ENCODE measurements around the gene IL6ST.
"Not testable (repeated sequence)": the region's sequence is repeated elsewhere in the genome, so short reads cannot be mapped to it uniquely, and the experiment has no call there.

IL6ST gene

GRCh38 chr5:55990895-55991294 is 3.9 kb downstream of the IL6ST start:
- not testable (repeated sequence) for H3K27ac ChIP-seq (ENCODE audit: low read depth, low read length); H3K4me1 ChIP-seq (ENCODE audit: insufficient read depth, low read length); H3K36me3 ChIP-seq (ENCODE audit: insufficient read depth, low read length); H3K9ac ChIP-seq (ENCODE audit: low read depth, low read length); H3K9me3 ChIP-seq (ENCODE audit: insufficient read depth, low read depth, low read length); H3K27me3 ChIP-seq (ENCODE audit: insufficient read depth, low read length); H3K4me3 ChIP-seq (ENCODE audit: low read length)
- 100% methylated on average over 3 of the region's 4 CpGs for WGBS

- Histone ChIP-seq H3K36me3 (ENCODE audit: insufficient read depth, low read length) (no peaks in the 10 kb centered on the region), H3K9me3 (ENCODE audit: insufficient read depth, low read depth, low read length) (no peaks in the 10 kb centered on the region), H3K4me3 (ENCODE audit: low read length) (no peak overlapping the region), H3K27ac (ENCODE audit: low read depth, low read length) (no peak overlapping the region), H3K9ac (ENCODE audit: low read depth, low read length) (no peak overlapping the region), H3K27me3 (ENCODE audit: insufficient read depth, low read length) (no peaks in the 10 kb centered on the region), H3K4me1 (ENCODE audit: insufficient read depth, low read length) (peaks cover 10% of the 10 kb centered on the region)
- WGBS = 100% methylated on average over 1 of the region's 1 CpG
Measured at GRCh38 chr5:55989860-55990259, 4.9 kb downstream of the IL6ST start.

GRCh38 chr5:55988979-55989638 is 5.7 kb downstream of the IL6ST start:
- Histone ChIP-seq H3K9ac (ENCODE audit: low read depth, low read length) (no peak overlapping the region), H3K27ac (ENCODE audit: low read depth, low read length) (no peak overlapping the region), H3K9me3 (ENCODE audit: insufficient read depth, low read depth, low read length) (no peaks in the 10 kb centered on the region), H3K4me3 (ENCODE audit: low read length) (no peak overlapping the region), H3K27me3 (ENCODE audit: insufficient read depth, low read length) (no peaks in the 10 kb centered on the region), H3K4me1 (ENCODE audit: insufficient read depth, low read length) (peaks cover 10% of the 10 kb centered on the region), H3K36me3 (ENCODE audit: insufficient read depth, low read length) (no peaks in the 10 kb centered on the region)
- 78% methylated on average over 4 of the region's 4 CpGs for WGBS

GRCh38 chr5:55988428-55988827 is 6.3 kb downstream of the IL6ST start:
- not testable (repeated sequence) for H3K9me3 ChIP-seq (ENCODE audit: insufficient read depth, low read depth, low read length); H3K9ac ChIP-seq (ENCODE audit: low read depth, low read length); H3K4me1 ChIP-seq (ENCODE audit: insufficient read depth, low read length); H3K4me3 ChIP-seq (ENCODE audit: low read length); H3K36me3 ChIP-seq (ENCODE audit: insufficient read depth, low read length); H3K27me3 ChIP-seq (ENCODE audit: insufficient read depth, low read length); H3K27ac ChIP-seq (ENCODE audit: low read depth, low read length)
- 97% methylated on average over 10 of the region's 10 CpGs for WGBS

- H3K4me3 ChIP-seq (ENCODE audit: low read length) = no peak overlapping the region
- WGBS = 96% methylated on average over 4 of the region's 4 CpGs
- no peaks in the 10 kb centered on the region for H3K4me1 ChIP-seq (ENCODE audit: insufficient read depth, low read length)
- H3K27me3 ChIP-seq (ENCODE audit: insufficient read depth, low read length) = no peaks in the 10 kb centered on the region
- H3K9ac ChIP-seq (ENCODE audit: low read depth, low read length) = no peak overlapping the region
- H3K36me3 ChIP-seq (ENCODE audit: insufficient read depth, low read length) = no peaks in the 10 kb centered on the region
- H3K27ac ChIP-seq (ENCODE audit: low read depth, low read length) = no peak overlapping the region
- no peaks in the 10 kb centered on the region for H3K9me3 ChIP-seq (ENCODE audit: insufficient read depth, low read depth, low read length)
Measured at GRCh38 chr5:55986931-55987330, 7.8 kb downstream of the IL6ST start.

- Histone ChIP-seq H3K27ac (ENCODE audit: low read depth, low read length) (no peak overlapping the region), H3K4me1 (ENCODE audit: insufficient read depth, low read length) (no peaks in the 10 kb centered on the region), H3K9me3 (ENCODE audit: insufficient read depth, low read depth, low read length) (no peaks in the 10 kb centered on the region), H3K4me3 (ENCODE audit: low read length) (no peak overlapping the region), H3K9ac (ENCODE audit: low read depth, low read length) (no peak overlapping the region), H3K36me3 (ENCODE audit: insufficient read depth, low read length) (0 out of 2 replicates have a peak, but pooled peaks cover 6% of the 10 kb centered on the region), H3K27me3 (ENCODE audit: insufficient read depth, low read length) (no peaks in the 10 kb centered on the region)
- 99% methylated on average over 5 of the region's 6 CpGs for WGBS
Measured at GRCh38 chr5:55985181-55985580, 9.6 kb downstream of the IL6ST start.

GRCh38 chr5:55983986-55984385 is 10.8 kb downstream of the IL6ST start:
- WGBS = 83% methylated on average over 2 of the region's 2 CpGs
- H3K27ac ChIP-seq (ENCODE audit: low read depth, low read length) = no peak overlapping the region
- H3K36me3 ChIP-seq (ENCODE audit: insufficient read depth, low read length) = 0 out of 2 replicates have a peak, but pooled peaks cover 6% of the 10 kb centered on the region
- H3K4me1 ChIP-seq (ENCODE audit: insufficient read depth, low read length) = no peaks in the 10 kb centered on the region
- no peaks in the 10 kb centered on the region for H3K9me3 ChIP-seq (ENCODE audit: insufficient read depth, low read depth, low read length)
- H3K9ac ChIP-seq (ENCODE audit: low read depth, low read length) = no peak overlapping the region
- no peaks in the 10 kb centered on the region for H3K27me3 ChIP-seq (ENCODE audit: insufficient read depth, low read length)
- no peak overlapping the region for H3K4me3 ChIP-seq (ENCODE audit: low read length)

- no peak overlapping the region for H3K27ac ChIP-seq (ENCODE audit: low read depth, low read length)
- no peaks in the 10 kb centered on the region for H3K4me1 ChIP-seq (ENCODE audit: insufficient read depth, low read length)
- H3K9ac ChIP-seq (ENCODE audit: low read depth, low read length) = no peak overlapping the region
- H3K4me3 ChIP-seq (ENCODE audit: low read length) = no peak overlapping the region
- H3K9me3 ChIP-seq (ENCODE audit: insufficient read depth, low read depth, low read length) = no peaks in the 10 kb centered on the region
- H3K27me3 ChIP-seq (ENCODE audit: insufficient read depth, low read length) = no peaks in the 10 kb centered on the region
- 90% methylated on average over 5 of the region's 5 CpGs for WGBS
- H3K36me3 ChIP-seq (ENCODE audit: insufficient read depth, low read length) = 0 out of 2 replicates have a peak, but pooled peaks cover 6% of the 10 kb centered on the region
Measured at GRCh38 chr5:55982957-55983381, 11.8 kb downstream of the IL6ST start.

- H3K4me1 ChIP-seq (ENCODE audit: insufficient read depth, low read length) = no peaks in the 10 kb centered on the region
- 0 out of 2 replicates have a peak, but pooled peaks cover 3% of the 10 kb centered on the region for H3K36me3 ChIP-seq (ENCODE audit: insufficient read depth, low read length)
- H3K4me3 ChIP-seq (ENCODE audit: low read length) = no peak overlapping the region
- no peaks in the 10 kb centered on the region for H3K27me3 ChIP-seq (ENCODE audit: insufficient read depth, low read length)
- 97% methylated on average over 4 of the region's 4 CpGs for WGBS
- no peak overlapping the region for H3K9ac ChIP-seq (ENCODE audit: low read depth, low read length)
- no peaks in the 10 kb centered on the region for H3K9me3 ChIP-seq (ENCODE audit: insufficient read depth, low read depth, low read length)
- no peak overlapping the region for H3K27ac ChIP-seq (ENCODE audit: low read depth, low read length)
Measured at GRCh38 chr5:55973296-55973695, 21.5 kb downstream of the IL6ST start.

- Histone ChIP-seq H3K4me3 (ENCODE audit: low read length) (no peak overlapping the region), H3K9me3 (ENCODE audit: insufficient read depth, low read depth, low read length) (no peaks in the 10 kb centered on the region), H3K36me3 (ENCODE audit: insufficient read depth, low read length) (0 out of 2 replicates have a peak, but pooled peaks cover under 1% of the 10 kb centered on the region), H3K4me1 (ENCODE audit: insufficient read depth, low read length) (no peaks in the 10 kb centered on the region), H3K9ac (ENCODE audit: low read depth, low read length) (no peak overlapping the region), H3K27me3 (ENCODE audit: insufficient read depth, low read length) (no peaks in the 10 kb centered on the region), H3K27ac (ENCODE audit: low read depth, low read length) (no peak overlapping the region)
- 85% methylated on average over 1 of the region's 1 CpG for WGBS
Measured at GRCh38 chr5:55969956-55970355, 24.8 kb downstream of the IL6ST start.

- no peaks in the 10 kb centered on the region for H3K27me3 ChIP-seq (ENCODE audit: insufficient read depth, low read length)
- H3K4me1 ChIP-seq (ENCODE audit: insufficient read depth, low read length) = no peaks in the 10 kb centered on the region
- H3K4me3 ChIP-seq (ENCODE audit: low read length) = no peak overlapping the region
- H3K27ac ChIP-seq (ENCODE audit: low read depth, low read length) = no peak overlapping the region
- peaks cover 6% of the 10 kb centered on the region; the same call in 1 of the 2 replicates for H3K36me3 ChIP-seq (ENCODE audit: insufficient read depth, low read length)
- no peaks in the 10 kb centered on the region for H3K9me3 ChIP-seq (ENCODE audit: insufficient read depth, low read depth, low read length)
- no peak overlapping the region for H3K9ac ChIP-seq (ENCODE audit: low read depth, low read length)
Measured at GRCh38 chr5:55966284-55966683, 28.5 kb downstream of the IL6ST start.

- Histone ChIP-seq H3K27me3 (ENCODE audit: insufficient read depth, low read length) (no peaks in the 10 kb centered on the region), H3K4me3 (ENCODE audit: low read length) (no peak overlapping the region), H3K36me3 (ENCODE audit: insufficient read depth, low read length) (peaks cover 6% of the 10 kb centered on the region; the same call in 1 of the 2 replicates), H3K4me1 (ENCODE audit: insufficient read depth, low read length) (no peaks in the 10 kb centered on the region), H3K27ac (ENCODE audit: low read depth, low read length) (no peak overlapping the region), H3K9me3 (ENCODE audit: insufficient read depth, low read depth, low read length) (no peaks in the 10 kb centered on the region), H3K9ac (ENCODE audit: low read depth, low read length) (no peak overlapping the region)
- WGBS = 95% methylated on average over 6 of the region's 6 CpGs
Measured at GRCh38 chr5:55965525-55965924, 29.2 kb downstream of the IL6ST start.

Data from HUES64 (cell line).